Smooth muscle cell (in vitro differentiated cells): Measurements from ENCODE around the gene TNIP1. TPM values are rescaled to one million over a fixed set of nuclear protein-coding genes. Genes with fewer than 3 reads are reported as not detected.

Experiments
- DNase-seq: peaks from one replicate; lab custom pipeline; 2025; ENCODE audit not compliant: unreplicated experiment; lab: John Stamatoyannopoulos, UW
- H2AFZ ChIP-seq: fragments of 200-600 bp; sonication (generic); 2 replicates; pipeline ENCODE4 v1.6.0; 2016; ENCODE audit warnings: antibody characterized with exemption, low read depth, mild to moderate bottlenecking
- H3F3A ChIP-seq: fragments of 200-600 bp; sonication (generic); 2 replicates; pipeline ENCODE4 v1.6.0; 2017; ENCODE audit warnings: antibody characterized with exemption, low read depth
- H3K27ac ChIP-seq: fragments of 200-600 bp; sonication (generic); 2 replicates; pipeline ENCODE4 v1.5.1; 2016; ENCODE audit warnings: low read depth, mild to moderate bottlenecking
- H3K27me3 ChIP-seq: fragments of 200-600 bp; sonication (generic); 2 replicates; pipeline ENCODE4 v1.6.1; 2016; ENCODE audit warnings: low read depth, mild to moderate bottlenecking
- H3K36me3 ChIP-seq: fragments of 200-600 bp; sonication (generic); 2 replicates; pipeline ENCODE4 v1.5.1; 2016; ENCODE audit warnings: low read depth
- H3K4me1 ChIP-seq: fragments of 200-600 bp; sonication (generic); 2 replicates; pipeline ENCODE4 v1.5.1; 2016; ENCODE audit warnings: low read depth
- H3K4me2 ChIP-seq: fragments of 200-600 bp; sonication (generic); 2 replicates; pipeline ENCODE4 v1.6.0; 2016; ENCODE audit warnings: mild to moderate bottlenecking
- H3K4me3 ChIP-seq: fragments of 200-600 bp; sonication (generic); 2 replicates; pipeline ENCODE4 v1.5.1; 2016; ENCODE audit warnings: mild to moderate bottlenecking
- H3K79me2 ChIP-seq: fragments of 200-600 bp; sonication (generic); 2 replicates; pipeline ENCODE4 v1.6.0; 2016; ENCODE audit warnings: low read depth, mild to moderate bottlenecking
- H3K9ac ChIP-seq: fragments of 200-600 bp; sonication (generic); 2 replicates; pipeline ENCODE4 v1.6.0; 2016; ENCODE audit warnings: low read depth
- H3K9me3 ChIP-seq: fragments of 200-600 bp; sonication (generic); replicated peaks from 2 replicates; pipeline ENCODE4 v1.5.1; 2016; ENCODE audit warnings: low read depth
- H4K20me1 ChIP-seq: fragments of 200-600 bp; sonication (generic); 2 replicates; pipeline ENCODE4 v1.6.0; 2016; ENCODE audit warnings: low read depth
- WGBS: methylation state at CpG from one replicate; pipeline ENCODE4 v1.1.7; 2016; ENCODE audit warnings: low lambda C conversion rate; 5-methylcytosine and 5-hydroxymethylcytosine counted together
- polyA plus RNA-seq: library from polyadenylated mRNA; unstranded; fragments of >200 nt; fragmentation: Nextera tagmentation; extraction: Ambion mirVana; gene quantifications from 2 replicates; pipeline ENCODE4 v1.2.1, GENCODE V29; 2016
- total RNA-seq: library from RNA; depleted of rRNA; stranded (reverse); fragments of >200 nt; gene quantifications from 2 replicates; pipeline ENCODE4 v1.2.3, GENCODE V29; 2014
- TF ChIP-seq, protein P1 (sequence below): fragments of 200-600 bp; sonication (generic); IDR thresholded peaks from 2 replicates; pipeline ENCODE4 v1.5.1; 2017; ENCODE audit warnings: borderline replicate concordance, mild to moderate bottlenecking, antibody characterized with exemption; ENCODE audit not compliant: insufficient read depth, poor library complexity, severe bottlenecking

Gene TNIP1
- total and polyA plus RNA-seq, 2 experiments from 2014 or later, result 51.4 to 73.7 TPM

DNA sequence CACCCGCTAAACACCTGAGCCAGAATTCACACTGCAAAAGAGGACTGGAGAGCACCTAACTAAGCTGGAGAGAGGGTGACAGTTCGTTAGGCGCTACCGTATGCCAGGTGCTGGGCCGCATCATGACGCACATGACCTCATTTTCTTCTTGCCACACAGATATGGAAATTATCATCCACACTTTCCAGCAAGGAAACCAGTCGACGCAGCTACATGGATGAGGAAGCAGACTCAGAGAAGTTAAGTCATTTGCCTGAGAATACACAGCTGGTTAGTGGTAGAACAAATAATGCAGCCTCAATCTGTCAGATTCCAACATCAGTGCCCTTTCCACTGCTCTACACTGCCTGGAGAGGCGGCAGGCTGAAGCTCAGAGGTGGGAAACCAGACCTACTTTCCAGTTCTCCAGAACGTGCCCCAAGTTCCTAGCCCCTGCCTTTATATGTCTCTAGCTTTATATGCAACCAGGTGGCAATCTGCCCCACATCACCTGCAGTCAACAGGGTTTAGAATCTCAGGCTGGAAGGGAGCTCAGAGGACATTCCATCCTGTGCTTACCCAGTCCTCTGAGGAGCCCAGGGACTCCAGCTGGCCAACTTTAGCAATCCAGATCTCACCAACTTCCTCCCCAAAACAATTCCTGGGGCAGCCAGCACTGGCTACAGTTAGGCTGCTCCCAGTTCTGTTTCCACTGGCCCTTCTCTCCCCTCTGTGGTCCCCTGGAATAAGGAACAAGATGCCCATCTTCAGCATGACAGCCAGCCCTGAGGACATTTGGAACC, 8.8 kb downstream of the TNIP1 start:
- no peaks in the 10 kb centered on the region for H3K27me3 ChIP-seq
- H3K9me3 ChIP-seq, result no peaks in the 10 kb centered on the region
- WGBS, result 95% methylated on average over 10 of the region's 10 CpGs
- DNase-seq, result no peak
- peaks cover 97% of the 10 kb centered on the region for H3K79me2 ChIP-seq
- no peak overlapping the region for H2AFZ ChIP-seq
- no peak overlapping the region for H3K4me3 ChIP-seq
- peaks cover 2% of the 10 kb centered on the region for H3K36me3 ChIP-seq
- H3K9ac ChIP-seq, result peak overlapping the region; percentile 51
- TF ChIP-seq, protein P1, sequence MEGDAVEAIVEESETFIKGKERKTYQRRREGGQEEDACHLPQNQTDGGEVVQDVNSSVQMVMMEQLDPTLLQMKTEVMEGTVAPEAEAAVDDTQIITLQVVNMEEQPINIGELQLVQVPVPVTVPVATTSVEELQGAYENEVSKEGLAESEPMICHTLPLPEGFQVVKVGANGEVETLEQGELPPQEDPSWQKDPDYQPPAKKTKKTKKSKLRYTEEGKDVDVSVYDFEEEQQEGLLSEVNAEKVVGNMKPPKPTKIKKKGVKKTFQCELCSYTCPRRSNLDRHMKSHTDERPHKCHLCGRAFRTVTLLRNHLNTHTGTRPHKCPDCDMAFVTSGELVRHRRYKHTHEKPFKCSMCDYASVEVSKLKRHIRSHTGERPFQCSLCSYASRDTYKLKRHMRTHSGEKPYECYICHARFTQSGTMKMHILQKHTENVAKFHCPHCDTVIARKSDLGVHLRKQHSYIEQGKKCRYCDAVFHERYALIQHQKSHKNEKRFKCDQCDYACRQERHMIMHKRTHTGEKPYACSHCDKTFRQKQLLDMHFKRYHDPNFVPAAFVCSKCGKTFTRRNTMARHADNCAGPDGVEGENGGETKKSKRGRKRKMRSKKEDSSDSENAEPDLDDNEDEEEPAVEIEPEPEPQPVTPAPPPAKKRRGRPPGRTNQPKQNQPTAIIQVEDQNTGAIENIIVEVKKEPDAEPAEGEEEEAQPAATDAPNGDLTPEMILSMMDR, result no peak
- H3K27ac ChIP-seq, result peak overlapping the region; percentile 67
- H4K20me1 ChIP-seq, result peaks cover 96% of the 10 kb centered on the region
- peaks cover 4% of the 10 kb centered on the region for H3K4me1 ChIP-seq
- peaks cover 5% of the 10 kb centered on the region for H3F3A ChIP-seq
- H3K4me2 ChIP-seq, result no peak overlapping the region

DNA sequence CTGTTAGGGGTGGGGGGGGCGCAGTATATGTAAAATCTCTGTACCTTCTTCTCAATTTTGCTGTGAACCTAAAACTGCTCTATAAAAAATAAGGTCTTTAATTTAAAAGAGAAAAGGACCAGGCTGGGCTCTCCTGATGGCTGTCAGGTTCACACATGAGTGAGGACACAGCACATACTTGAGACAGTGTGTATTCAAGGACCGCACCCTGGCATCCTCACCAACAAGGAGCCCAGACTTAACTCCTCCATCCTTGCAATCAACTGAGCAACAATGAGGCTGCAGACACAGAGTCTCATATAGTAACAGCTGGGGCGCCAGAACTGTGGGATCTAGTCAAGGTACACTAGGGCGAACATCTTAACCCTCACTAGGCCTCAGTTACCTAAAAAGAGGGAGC, 9.8 kb downstream of the TNIP1 start:
- TF ChIP-seq, protein P1, result no peak
- Histone ChIP-seq H3K27ac (peak overlapping the region; percentile 11), H3K27me3 (no peaks in the 10 kb centered on the region), H4K20me1 (peaks cover 90% of the 10 kb centered on the region), H3F3A (peaks cover 5% of the 10 kb centered on the region), H3K4me3 (no peak overlapping the region), H3K9ac (no peak overlapping the region), H3K4me2 (no peak overlapping the region), H3K79me2 (peaks cover 97% of the 10 kb centered on the region), H3K9me3 (no peaks in the 10 kb centered on the region), H3K36me3 (peaks cover 2% of the 10 kb centered on the region), H2AFZ (no peak overlapping the region), H3K4me1 (peaks cover 4% of the 10 kb centered on the region)
- 94% methylated on average over 4 of the region's 4 CpGs for WGBS
- DNase-seq, result no peak

DNA sequence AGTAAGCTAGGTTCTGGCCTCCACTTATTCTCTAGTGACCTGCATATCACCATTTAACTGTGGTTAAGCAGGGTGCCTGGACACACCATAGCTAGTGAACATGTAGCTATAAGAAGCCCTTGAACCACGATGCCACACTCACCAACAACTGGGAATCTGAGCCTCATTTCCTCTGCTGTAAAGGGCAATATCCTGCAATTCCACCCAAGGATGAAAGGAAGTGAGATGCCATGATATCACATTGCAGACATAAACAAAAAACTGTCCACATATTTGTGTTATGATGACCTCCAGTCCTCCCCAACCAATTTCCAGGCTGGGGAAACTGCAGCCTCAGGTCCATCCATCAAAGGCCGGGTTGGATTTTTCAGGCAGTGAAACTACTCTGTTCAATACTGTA, 10.4 kb downstream of the TNIP1 start:
- no peak overlapping the region for H3K9ac ChIP-seq
- no peak overlapping the region for H2AFZ ChIP-seq
- peaks cover 90% of the 10 kb centered on the region for H4K20me1 ChIP-seq
- no peaks in the 10 kb centered on the region for H3K9me3 ChIP-seq
- peaks cover 99% of the 10 kb centered on the region for H3K79me2 ChIP-seq
- WGBS, result 76% methylated on average over 2 of the region's 2 CpGs
- H3K27ac ChIP-seq, result peak overlapping the region; percentile 11
- TF ChIP-seq, protein P1, result no peak
- DNase-seq, result no peak
- no peak overlapping the region for H3K4me3 ChIP-seq
- no peaks in the 10 kb centered on the region for H3K27me3 ChIP-seq
- H3F3A ChIP-seq, result peaks cover 5% of the 10 kb centered on the region
- no peak overlapping the region for H3K4me2 ChIP-seq
- H3K36me3 ChIP-seq, result peaks cover 2% of the 10 kb centered on the region
- H3K4me1 ChIP-seq, result peaks cover 4% of the 10 kb centered on the region
